ENCODE data around the gene DPEP3. TPM values are rescaled to one million over a fixed set of nuclear protein-coding genes. Genes with fewer than 3 reads are reported as not detected.
A peak's percentile ranks its signal among the peaks of the same experiment; 100 is the strongest.

Gene DPEP3
- total RNA-seq, 1 donor from 2014 or later, result not detected

- Mint-ChIP-seq H3K27me3 (ENCODE audit: unreplicated experiment) (peaks cover 6% of the 10 kb centered on the region), H3K4me3 (ENCODE audit: unreplicated experiment) (no peak overlapping the region), H3K4me1 (ENCODE audit: low read depth, unreplicated experiment) (peaks cover 17% of the 10 kb centered on the region), H3K9me3 (ENCODE audit: unreplicated experiment) (peaks cover 7% of the 10 kb centered on the region), H3K27ac (ENCODE audit: unreplicated experiment) (no peak overlapping the region), H3K36me3 (ENCODE audit: unreplicated experiment) (no peaks in the 10 kb centered on the region)
- no peak for TF ChIP-seq CTCF (IDR thresholded peaks at IDR 0.05; ENCODE audit: partially characterized antibody, unreplicated experiment)
- DNase-seq, result no peak
These were observed 49.6 kb downstream of the DPEP3 start for GRCh38 chr16:67930678-67931211.

- Mint-ChIP-seq H3K4me1 (ENCODE audit: low read depth, unreplicated experiment) (peaks cover 18% of the 10 kb centered on the region), H3K9me3 (ENCODE audit: unreplicated experiment) (peaks cover 5% of the 10 kb centered on the region), H3K4me3 (ENCODE audit: unreplicated experiment) (no peak overlapping the region), H3K27ac (ENCODE audit: unreplicated experiment) (no peak overlapping the region), H3K36me3 (ENCODE audit: unreplicated experiment) (no peaks in the 10 kb centered on the region), H3K27me3 (ENCODE audit: unreplicated experiment) (peaks cover 4% of the 10 kb centered on the region)
- DNase-seq, result no peak
- TF ChIP-seq CTCF (IDR thresholded peaks at IDR 0.05; ENCODE audit: partially characterized antibody, unreplicated experiment), result no peak
These were observed 50.1 kb downstream of the DPEP3 start for GRCh38 chr16:67930191-67930590.

- Mint-ChIP-seq H3K4me3 (ENCODE audit: unreplicated experiment) (no peak overlapping the region), H3K36me3 (ENCODE audit: unreplicated experiment) (no peaks in the 10 kb centered on the region), H3K9me3 (ENCODE audit: unreplicated experiment) (peaks cover 3% of the 10 kb centered on the region), H3K4me1 (ENCODE audit: low read depth, unreplicated experiment) (peaks cover 12% of the 10 kb centered on the region), H3K27ac (ENCODE audit: unreplicated experiment) (no peak overlapping the region), H3K27me3 (ENCODE audit: unreplicated experiment) (no peaks in the 10 kb centered on the region)
- TF ChIP-seq CTCF (IDR thresholded peaks at IDR 0.05; ENCODE audit: partially characterized antibody, unreplicated experiment), result peak; percentile 49
- peak; percentile 83 for DNase-seq
These were observed 51.5 kb downstream of the DPEP3 start for GRCh38 chr16:67928561-67929364.

GRCh38 chr16:67928147-67928546 is 52.2 kb downstream of the DPEP3 start:
- no peak for DNase-seq
- Mint-ChIP-seq H3K36me3 (ENCODE audit: unreplicated experiment) (no peaks in the 10 kb centered on the region), H3K4me3 (ENCODE audit: unreplicated experiment) (no peak overlapping the region), H3K4me1 (ENCODE audit: low read depth, unreplicated experiment) (peaks cover 12% of the 10 kb centered on the region), H3K9me3 (ENCODE audit: unreplicated experiment) (peaks cover 3% of the 10 kb centered on the region), H3K27ac (ENCODE audit: unreplicated experiment) (no peak overlapping the region), H3K27me3 (ENCODE audit: unreplicated experiment) (no peaks in the 10 kb centered on the region)
- peak; percentile 2 for TF ChIP-seq CTCF (IDR thresholded peaks at IDR 0.05; ENCODE audit: partially characterized antibody, unreplicated experiment)

Measured in glutamatergic neuron (in vitro differentiated cells).